GM18520 (cell line): ENCODE data around the gene LENEP.

Experiments
- ATAC-seq: cut with Tn5 transposase; IDR thresholded peaks from one replicate; pipeline ENCODE4 v1.9.1; 2021; ENCODE audit not compliant: unreplicated experiment

The LENEP gene

GRCh38 chr1:154998201-154998780, 4.9 kb downstream of the LENEP start:
- ATAC-seq: no peak

- ATAC-seq: no peak
Measured at GRCh38 chr1:154998818-154999570, 5.6 kb downstream of the LENEP start.

DNA sequence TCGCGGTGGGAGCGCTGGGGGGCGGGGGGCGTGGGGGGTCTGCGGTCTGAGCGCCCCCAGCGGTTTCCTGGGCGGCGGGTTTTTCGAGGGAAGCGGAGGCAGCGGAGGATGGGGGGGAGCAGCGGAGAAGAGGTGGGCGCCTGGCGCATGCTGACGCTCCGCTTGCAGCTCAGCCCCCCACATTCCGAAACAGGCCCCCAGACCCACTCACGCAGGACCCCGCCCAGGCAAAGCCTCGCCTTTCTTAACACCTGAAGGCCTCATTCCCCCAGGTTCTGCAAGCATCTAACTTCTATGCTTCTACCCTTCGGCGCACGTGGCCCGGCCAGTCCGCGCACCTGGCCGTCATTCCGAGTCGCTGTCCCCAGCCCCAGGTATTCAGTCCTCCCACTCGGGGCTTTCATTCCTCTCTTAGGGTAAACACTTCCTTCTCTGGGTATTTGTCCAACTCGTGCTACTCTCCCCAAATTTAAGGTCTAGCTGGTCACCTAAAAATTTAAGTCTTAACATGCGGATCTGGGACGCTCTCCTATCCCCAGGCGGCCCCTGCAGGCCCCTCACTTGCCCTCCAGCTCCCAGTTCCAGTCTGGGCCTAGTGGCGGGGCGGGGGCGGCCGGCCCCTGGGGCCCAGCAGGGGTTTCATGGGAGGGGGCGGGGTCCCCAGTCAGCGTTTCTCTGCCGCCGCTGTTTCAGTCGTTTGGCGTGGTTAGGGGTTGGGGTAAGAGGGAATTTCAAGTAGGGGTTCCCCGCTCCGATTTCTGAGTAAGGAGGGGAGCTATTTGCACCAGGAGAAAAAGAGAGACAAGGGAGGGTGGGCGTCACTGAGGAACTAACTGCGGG, 6.4 kb downstream of the LENEP start:
- ATAC-seq: no peak

GRCh38 chr1:155000411-155000725, 7.0 kb downstream of the LENEP start:
- ATAC-seq: no peak

DNA sequence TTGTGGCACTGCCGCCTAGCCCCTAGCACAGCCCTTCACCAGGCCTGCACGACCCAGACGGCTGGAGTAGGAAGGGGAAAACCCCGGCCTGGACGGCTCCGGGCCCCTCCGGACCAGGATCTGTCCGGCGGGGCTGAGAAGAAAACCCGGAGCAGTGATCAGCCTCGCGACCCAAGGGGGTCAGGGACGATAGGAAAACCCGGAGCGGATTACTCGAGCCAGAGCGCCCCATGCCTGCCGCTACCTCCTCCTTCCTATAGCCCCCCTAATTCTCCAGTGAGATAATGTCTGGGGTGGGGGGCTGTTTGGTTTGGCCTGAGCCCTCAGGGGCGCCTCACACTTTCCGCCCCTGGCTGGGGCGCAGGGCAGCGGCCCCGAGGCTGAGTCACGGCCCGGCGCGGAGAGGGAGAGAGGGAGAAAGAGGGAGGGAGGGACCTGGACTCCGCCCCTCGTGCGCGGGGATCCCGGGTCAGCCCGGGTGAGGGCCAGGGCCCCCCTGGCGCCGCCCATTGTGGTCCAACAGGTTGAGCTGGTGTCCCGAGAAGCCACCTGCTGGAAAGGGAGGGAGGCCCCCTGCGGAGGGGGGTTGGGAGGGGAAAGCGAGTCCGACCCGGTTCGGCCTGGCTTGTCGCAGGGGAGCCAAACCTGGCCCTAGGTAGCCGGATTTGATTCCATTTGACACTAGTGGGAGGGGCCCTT, 7.5 kb downstream of the LENEP start:
- peak; percentile 30 for ATAC-seq

- no peak for ATAC-seq
Measured at GRCh38 chr1:155001425-155001674, 8.0 kb downstream of the LENEP start.

GRCh38 chr1:155001675-155002463, 8.5 kb downstream of the LENEP start:
- ATAC-seq: peak; percentile 62

- ATAC-seq: no peak
Measured at GRCh38 chr1:155002464-155003226, 9.3 kb downstream of the LENEP start, which contains the start of gene ZBTB7B. Gene ZBTB7B, plus strand, starts transcription at chr1:155002802. Its CDS starts 11,859 bp downstream, at chr1:155014661.

DNA sequence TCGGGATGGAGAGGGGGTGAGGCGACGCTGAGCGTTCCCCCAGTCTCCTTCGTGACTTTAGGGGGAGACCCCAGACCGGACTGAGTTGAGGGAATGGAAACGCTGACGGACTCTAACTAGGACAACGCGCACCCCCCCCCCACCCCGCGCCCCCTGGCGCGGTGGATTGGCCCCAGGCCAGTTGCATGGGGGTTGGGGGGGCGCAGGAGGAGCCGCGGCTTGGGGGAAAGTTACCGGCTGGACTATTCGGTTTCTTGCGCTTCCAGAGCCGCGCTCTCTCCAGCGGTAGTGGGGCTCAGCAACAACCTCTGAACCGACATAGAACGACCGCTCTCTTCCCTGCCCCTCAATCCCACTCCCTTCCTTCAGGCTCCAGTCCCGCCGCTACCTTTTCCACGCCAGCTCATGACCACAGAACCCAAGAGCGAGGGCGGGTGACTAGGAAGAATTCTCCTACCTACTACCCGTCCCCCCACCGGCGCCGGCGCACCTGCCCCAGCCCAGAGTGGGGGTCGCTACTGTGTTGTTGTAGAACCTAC, 9.9 kb downstream of the LENEP start:
- ATAC-seq: no peak

DNA sequence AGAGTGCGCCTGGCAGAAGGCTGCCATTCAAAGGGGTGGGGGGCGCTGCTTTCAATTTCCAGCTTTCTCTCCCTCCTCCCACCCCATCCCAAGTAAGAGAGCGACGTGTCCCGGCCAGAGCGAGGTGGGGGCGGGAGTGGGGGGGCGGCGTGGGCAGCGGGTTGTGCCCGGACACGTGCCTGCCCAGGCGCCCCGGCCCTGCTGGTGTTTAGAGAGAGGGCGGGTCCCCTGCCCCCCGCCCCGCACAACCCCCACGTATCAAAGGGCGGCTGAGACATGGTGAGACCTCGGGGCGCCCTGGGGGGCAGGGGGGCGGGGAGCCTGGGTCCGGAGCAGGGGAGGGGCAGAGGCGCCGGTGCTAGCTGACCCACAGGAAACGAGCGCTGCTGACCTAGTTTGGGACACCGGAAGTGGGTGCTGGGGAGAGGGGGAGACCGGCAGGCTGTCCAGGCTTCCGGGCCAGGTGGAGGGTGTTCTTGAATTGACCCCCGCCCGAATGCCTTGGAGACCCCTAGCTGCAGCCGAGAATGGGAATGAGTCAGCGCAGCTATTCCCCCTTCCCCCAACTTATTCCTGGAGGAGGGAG, 10.5 kb downstream of the LENEP start:
- no peak for ATAC-seq

DNA sequence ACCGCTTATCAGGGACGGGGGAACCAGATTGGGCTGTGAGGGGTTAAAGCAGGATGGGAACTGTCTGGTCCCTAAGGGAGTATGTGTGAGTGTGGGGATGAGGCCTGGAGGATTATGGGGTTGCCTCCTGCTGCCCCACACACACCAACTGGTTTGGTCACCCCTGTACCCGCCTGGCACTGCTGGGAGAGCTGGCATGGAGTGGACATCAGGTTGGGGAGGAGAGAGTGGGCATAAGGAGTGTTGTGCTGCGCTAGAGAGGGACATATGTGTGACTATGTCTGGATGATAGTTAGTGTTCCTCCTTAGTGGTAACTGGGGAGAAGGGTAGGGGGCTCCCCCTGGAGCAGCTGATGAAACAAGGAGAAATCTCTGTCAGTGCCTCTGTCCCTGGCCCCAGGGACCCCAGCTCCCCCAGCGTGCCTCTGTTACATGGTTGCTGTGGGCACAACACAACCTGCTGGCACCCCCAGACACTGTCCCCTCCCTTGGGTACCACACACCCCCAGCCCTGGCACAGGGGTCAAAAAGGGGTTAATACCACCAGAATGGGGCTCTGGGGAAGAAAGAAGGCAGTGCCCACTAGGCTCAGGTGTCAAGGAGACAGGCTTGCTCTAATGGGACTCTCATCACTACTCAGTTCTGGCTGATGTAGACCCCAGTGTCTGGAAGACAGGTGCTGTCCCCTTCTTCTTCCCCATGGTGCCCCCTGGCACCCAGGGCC, 11.1 kb downstream of the LENEP start:
- ATAC-seq: no peak

DNA sequence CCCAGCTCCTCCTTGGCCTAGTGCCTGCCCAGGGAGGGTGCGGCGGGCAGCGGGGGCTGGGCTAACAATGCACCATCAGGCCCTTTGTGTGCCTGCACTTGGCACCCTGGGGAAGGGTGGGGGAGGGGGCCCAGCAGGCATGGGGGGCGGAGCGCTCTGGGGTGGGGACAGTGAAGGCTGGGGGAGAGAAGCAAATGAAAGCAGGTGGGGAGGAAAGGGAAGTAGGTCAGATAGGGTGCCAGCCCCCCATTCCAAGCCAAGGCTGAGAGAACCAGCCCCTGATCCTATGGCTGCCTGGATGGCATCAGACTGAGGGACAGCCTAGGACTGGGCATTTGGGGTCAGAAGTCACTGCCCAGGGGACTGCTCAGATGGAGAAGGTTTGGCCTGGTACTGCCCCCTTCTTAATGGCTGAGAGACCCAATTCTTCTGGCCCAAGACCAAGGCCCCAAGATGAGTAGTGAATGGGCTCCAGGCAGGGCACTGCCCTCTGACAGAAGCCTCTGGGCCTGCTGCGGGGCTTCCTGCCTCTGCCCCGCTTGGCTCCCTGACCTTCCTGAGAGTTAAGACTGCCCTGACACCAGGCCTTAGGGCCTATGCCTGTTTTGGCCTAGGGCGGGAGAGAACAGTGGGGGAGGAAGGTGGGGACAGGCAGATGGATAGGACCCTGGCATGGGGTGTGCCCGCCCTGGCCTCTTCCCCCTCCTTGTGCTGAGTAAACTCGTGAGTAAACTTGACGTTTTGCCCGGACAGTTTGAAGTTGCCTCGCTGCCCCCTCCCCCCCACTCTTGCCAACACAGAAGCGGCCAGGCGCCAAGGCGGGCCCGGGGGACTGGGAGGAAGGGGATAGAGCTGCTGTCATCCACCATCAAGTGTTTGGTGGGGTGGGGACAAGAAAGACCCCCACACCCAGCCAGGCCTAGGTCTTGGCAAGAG, 12.0 kb downstream of the LENEP start:
- no peak for ATAC-seq

GRCh38 chr1:155006601-155007101, 13.3 kb downstream of the LENEP start:
- no peak for ATAC-seq

- ATAC-seq: no peak
Measured at GRCh38 chr1:155007251-155007828, 14.0 kb downstream of the LENEP start.

DNA sequence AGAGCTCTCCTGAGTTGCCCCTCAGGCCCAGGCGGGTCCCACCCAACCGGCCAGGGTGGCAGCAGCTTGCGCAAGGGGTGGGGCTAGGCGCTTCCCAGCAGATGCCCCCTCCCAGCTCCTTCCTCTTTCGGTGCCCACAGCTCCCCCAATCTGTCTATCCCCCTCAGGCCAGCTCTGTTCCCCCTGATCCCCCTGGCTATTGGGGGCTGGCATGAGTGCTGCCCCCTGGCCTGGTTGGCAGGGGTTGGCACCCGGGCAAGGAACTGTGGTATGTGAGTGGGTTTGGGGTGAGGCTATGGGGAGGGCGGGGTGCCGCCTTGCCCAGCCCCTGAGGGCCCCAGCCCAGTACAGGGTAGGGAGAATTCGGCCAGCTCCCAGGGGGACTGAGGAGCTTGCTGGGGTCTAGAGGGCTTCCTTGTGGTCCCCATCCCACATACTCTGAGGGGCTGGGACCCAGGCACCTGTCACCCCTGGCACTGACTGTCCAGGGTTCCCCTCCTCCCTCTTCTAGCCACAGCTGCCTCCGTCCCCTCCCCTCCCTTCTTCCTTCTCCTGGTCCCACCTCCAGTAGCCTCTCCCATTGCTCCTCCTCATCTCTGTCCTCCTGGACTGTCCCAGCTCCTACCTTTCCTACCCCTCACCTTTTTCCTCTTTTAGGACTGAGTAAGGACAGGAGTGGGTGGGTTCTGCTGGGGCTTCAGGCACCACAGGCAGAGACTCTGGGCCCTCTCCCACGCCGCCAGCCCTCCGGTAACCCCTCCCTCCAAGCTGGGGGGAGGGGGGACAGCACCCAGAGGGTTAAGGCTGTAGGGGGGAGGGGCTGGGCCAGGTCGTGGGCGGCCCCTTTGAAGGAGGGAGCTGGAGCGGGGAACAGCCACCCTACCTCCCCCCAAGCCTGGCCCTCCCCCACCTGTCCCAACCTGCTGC, 14.9 kb downstream of the LENEP start:
- ATAC-seq: no peak

- no peak for ATAC-seq
Measured at GRCh38 chr1:155009221-155009711, 15.9 kb downstream of the LENEP start.
